GM21529 (cell line): ENCODE data around the gene IGF1.
"Not testable (repeated sequence)": the region's sequence is repeated elsewhere in the genome, so short reads cannot be mapped to it uniquely, and the experiment has no call there.

Experiments used
- ATAC-seq: cut with Tn5 transposase; IDR thresholded peaks from one replicate; pipeline ENCODE4 v1.9.1; 2021; ENCODE audit not compliant: unreplicated experiment

IGF1 gene

DNA sequence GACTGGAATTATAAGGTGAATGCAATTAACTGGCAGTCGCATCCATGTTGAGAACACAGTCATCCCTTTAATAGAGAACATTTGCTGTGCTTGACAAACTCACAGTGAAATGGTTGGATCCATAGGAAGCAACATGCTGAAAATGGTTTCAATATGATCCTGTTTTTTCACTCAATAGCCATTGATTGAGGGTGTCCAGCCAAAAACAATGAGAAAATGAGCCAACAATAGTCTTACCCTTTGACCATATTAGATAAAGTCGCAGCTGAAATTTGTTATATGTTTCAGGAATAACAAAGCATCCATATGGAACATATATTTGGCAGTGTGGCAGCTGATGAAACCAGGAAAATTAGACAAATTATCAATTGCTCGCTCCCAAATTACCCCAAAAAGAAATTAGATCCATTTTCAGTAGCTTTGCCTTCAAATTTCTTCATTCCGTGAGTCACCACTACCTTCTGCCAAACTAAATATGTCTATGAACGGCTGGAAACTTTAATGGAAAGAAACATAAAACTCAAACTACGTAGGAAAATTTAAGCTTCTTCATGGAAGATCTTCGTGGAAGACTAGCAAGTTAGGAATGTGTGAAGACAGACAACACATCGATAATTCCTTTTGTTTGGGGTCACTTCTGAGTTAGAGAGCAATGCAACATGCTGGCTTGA is 17.4 kb downstream of the IGF1 start:
- ATAC-seq, result no peak

GRCh38 chr12:102462386-102462785 is 18.0 kb downstream of the IGF1 start:
- ATAC-seq, result no peak

DNA sequence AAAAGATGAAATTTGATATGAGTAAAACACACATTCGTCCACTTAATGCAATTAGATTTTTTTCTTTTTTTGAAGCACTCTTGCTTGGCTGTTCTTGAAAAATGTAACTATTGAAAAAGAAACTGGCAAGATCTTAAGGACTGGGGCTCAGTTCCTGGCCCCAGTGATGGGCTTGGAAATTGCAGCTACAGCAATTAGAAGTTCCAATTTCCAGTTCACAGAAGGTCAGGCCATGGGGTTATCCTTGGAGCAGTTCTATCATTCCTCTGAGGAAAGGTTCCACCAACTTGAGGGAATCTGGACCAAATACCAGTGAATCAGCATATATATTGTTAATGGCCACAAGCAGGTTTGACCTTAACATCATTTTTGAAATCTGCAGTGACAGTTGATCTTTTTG is 18.9 kb downstream of the IGF1 start:
- no peak for ATAC-seq

- ATAC-seq, result no peak
Measured at GRCh38 chr12:102459314-102459713, 21.0 kb downstream of the IGF1 start.

DNA sequence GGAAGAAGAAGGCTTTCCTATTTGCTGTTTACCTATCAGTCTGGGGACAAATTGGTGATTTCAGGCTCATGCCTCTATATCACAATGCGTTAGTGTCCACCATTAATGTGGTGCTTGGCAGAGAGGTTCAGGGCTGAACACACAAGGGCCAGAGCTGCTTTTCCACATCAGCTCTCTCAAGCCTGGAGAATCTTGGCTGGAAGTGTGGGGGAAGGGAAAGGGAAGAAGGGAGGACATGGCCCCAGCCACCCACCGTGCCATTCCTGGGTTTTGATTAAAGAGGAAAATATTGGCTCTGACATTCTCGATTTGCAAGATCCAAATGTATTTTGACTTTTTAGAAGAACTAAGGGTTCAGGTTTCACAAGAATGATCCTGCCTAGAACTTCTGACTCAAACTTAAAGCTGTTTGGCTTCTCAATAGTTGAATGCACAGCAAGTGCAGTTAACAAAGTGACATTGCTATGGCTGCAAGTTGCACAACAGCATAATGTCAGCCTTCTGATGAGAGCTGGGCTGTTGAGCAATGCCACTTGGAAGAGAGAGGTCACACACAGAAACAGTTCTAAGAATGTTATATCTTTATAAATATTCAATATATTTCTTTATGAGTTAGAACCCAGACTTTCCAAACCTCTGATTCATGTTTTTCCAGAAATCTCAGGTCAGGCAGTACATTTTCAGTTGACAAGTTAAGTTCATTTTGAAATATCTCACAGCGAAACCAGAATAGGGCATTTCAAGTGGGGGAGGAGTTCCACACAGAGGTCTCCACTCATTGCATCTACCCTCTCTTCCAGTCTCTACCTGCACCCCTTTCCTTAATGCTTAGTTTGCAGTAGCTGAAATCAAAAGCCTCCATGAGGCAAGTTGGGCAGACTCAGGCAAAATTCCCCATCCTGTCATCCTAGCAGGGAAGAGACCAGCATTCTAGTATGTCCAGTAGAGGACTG is 25.3 kb downstream of the IGF1 start:
- no peak for ATAC-seq

DNA sequence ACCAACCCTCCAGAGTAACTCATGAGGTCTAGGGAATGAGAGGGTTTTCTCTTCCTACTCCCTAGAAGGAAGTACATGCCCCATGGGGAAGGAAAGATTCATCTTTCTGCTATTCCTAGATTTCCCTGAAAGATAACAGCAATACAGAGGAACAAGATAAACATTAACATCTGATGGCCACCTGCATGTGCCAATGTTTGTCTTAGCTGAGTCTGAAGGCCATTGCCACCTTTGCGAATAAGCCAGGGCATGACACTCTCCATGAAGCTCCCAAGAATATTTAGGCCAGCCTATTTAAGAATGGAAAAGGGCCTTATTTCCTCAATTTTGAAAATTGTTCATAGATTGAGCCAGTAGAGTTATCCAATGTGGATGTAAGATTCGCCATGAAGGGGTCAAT is 26.0 kb downstream of the IGF1 start:
- no peak for ATAC-seq

DNA sequence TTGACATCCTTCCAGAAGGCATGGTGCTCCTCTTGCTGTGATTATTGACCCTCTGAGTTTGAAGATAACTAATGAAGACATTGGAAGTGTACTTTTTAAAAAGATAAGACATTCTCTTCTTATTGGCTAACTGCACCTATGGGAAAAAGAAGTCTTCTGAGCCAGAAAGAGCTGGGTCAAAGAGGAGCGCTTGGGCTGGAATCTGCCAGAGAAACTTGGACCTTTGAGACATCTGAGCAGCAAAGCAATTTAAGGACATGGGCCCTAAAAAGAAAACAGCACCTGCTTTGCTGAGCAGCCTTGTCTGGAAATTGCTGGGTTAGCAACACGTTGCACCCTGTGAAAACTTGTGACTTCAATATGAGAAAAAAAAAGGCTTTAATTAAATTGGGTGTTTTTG is 27.8 kb downstream of the IGF1 start:
- ATAC-seq, result no peak

GRCh38 chr12:102449018-102449417 is 31.3 kb downstream of the IGF1 start:
- ATAC-seq, result not testable (repeated sequence)

DNA sequence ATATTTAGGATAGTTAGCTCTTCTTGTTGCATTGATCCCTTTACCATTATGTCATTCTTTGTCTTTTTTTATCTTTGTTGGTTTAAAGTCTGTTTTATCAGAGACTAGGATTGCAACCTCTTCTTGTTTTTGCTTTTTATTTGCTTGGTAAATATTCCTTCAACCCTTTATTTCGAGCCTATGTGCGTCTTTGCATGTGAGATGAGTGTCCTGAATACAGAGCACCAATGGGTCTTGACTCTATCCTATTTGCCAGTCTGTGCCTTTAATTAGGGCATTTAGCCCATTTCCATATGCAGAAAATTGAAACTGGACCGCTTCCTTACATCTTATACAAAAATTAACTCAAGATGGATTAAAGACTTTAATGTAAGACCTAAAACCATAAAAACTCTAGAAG is 32.9 kb downstream of the IGF1 start:
- not testable (repeated sequence) for ATAC-seq

DNA sequence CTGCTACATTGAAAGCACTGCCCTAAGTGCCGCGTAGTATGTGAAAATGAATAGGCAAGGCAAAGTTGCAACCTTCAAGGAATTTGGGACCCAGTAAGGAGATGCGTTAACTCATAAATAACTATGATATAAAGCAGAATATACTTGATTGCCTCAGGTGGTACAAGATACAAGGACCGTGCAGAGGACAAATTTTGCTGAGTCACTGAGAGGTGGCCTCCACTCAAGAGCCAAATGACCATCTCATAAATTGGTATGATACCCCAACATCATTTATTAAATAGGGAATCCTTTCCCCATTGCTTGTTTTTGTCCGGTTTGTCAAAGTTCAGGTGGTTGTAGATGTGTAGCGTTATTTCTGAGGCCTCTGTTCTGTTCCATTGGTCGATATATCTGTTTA is 35.7 kb downstream of the IGF1 start:
- ATAC-seq, result no peak

DNA sequence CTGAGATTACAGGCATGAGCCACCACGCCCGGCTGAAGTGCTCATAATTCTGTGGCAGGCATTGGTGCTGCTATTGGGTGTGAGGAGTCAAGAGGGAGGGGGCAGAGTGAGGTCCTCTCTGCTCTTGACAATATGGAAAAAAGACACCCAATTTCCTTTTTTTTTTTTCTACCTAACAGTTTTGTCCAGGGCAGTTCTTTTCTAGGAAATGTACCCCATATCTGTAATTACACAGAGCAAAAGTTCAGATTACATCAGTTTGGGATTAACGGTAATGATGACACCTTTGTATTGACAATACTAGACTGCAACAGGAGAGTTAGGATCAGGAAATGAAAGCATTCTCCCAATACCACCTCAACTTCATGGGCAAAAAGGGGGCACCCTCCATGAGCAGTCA is 36.3 kb downstream of the IGF1 start:
- ATAC-seq, result no peak

DNA sequence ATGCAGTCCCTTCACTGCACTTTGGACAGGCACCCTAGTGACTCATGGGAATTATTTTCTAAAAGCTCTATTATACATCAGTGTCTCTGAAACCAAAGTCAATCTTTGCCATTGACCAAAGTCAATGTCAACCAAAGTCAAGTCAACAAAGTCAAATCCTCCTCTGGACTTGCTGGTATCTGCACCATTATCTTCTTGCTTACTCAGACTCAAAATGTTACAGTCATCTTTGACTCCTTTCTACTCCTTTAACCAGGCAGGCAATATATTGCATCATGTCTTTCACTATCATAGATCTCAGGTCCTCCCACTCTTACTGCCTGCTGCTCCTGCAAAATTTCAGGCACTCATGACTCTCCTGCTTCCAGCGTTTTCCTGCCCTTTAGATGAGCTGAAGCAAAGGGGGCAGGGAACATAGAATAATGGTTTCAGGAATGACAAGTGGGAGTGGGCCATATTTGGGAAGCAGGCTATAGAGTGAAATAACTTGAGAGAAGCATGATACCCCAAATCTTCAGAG is 39.2 kb downstream of the IGF1 start:
- ATAC-seq, result no peak

DNA sequence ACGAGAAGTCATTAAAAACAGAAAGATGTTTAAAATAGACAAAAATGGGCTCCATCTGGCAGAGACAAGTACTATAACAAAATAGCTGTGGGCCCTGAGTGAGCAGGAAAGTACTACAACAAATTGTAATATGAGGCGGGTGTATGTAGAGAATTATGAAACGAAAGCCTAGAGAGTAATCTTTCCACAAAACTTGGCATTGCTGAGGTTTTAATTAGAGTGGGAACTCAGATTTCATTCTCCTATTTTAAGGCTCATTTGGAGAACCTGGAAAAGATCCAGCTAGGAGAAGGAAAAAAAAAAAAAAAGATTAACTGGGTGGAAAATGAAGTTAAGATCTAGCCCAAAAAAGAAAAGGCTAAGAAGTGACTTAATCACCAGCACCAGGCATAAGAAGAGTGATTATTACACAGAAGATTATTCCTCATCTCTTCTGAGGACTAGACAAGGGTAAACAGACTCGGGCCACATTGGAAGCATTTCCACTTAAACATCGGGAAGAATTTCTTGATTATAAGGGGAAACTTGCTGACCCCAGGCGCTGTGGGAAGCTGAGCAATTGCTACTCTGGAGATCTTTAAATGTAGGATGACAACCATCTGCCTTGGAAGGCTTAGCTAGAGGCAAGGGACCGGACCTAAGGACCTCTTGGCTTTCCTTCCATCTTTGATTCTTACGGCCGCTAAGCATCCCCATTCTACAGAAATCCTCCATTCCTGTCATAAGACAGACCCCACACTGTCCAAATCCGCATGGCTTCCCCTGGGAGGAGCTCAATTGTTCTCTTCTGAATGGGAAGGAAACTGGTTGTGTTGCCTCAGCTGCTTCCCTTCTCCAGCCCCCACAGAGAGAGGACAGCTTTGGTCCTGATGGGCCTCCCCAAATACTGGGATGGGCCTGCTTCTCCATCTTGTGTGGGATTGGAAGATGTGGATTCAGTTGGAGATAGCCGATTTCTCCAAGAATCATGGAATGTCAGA is 40.6 kb downstream of the IGF1 start:
- no peak for ATAC-seq

DNA sequence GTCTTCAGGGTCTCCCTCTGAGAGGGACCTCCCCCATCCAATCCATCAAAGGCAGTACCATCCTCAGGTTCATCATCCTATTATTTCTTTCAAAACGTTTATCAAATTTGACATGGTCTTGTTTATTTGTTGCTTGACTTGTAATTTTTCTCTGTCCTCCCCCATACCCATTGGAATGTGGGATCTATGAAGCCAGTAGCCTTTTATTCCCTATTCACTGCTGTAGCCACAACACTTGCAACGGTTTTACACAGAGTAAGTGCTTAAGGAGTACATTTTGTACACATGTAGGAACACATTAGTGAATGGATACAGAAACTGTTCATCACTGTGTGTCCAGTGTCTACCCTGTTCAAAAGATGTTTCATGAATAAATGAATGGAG is 41.5 kb downstream of the IGF1 start:
- no peak for ATAC-seq

GRCh38 chr12:102438047-102438826 is 42.1 kb downstream of the IGF1 start:
- ATAC-seq, result no peak

DNA sequence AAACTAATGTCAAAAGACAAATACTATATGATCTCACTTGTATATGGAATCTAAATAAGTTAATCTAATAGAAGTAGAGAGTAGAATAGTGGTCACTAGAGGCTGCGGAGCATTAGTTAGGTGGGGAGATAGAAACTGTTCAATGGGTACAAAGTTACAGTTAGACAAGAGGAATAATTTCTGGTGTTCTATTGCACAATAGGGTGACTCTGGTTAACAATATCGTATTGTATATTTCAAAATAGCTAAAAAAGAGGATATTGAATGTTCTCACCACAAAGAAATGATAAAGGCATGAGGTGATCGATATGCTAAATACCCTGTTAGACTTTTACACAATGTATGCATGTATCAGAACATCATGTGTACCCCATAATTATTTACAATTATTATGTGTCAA is 42.9 kb downstream of the IGF1 start:
- no peak for ATAC-seq

DNA sequence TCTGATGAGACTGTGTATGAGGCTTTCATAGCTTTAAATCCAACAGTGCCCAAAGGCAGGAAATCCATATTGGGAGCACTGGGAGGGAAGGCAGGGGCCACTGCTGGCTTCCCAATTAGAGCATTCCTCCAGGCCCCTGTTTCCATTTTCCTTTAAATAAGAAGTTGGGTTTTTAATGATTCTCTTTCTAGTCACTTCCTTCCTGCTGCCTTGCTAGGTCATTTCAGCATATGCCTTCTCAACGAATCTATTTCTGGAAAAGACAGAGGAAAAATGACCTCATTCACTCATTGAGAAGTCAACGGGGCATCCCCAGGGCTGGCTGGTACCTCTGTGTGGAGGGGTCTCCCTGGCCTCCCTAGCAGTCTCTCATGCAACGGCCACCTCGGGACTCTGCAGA is 43.5 kb downstream of the IGF1 start:
- no peak for ATAC-seq

DNA sequence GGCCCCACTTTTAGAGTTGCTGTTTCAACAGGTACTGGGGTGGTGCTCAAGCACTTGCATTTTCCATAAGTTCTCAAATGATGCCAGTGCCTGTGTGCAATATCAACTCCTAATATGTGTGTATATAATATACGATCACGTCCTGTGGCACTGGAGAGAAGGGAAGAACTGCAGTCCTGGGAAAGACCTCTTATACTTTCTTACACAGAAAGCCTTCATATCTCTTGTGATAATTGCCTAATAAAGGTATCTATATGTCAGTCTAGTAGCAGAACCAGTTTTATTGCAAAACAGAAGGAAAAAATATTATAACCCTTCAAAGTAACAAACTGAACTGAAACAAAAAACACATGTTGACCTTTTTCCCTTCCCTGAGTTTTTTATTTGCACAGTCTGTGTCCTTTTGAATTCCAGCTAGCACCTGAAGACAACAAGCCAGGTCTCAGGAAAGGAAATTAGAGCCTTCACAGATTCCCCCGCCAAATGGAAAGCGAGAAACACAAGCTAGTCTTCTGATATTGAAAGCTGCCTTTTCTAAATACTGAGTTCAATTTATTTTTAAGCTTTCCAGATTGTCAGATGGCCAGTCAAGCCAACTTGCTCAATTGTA is 44.4 kb downstream of the IGF1 start:
- no peak for ATAC-seq

DNA sequence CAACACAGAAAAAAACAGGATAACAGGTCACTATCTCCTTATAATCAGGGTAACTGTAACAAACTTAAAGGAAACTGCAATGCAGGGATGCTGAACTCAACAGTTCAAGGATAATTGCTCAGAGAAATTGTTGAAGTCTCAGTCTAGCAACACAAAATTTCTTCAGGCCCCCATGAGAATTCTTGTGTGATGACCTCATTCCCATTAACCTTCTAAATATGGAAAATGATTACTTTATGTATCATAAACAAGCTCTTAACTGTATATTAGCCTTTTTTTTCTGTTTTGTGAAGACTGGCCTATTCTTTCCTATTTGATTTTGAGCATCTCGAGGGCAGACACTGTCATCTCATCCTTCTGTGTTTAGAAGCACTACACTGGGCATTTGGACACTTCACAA is 47.1 kb downstream of the IGF1 start:
- no peak for ATAC-seq

- ATAC-seq, result no peak
Measured at GRCh38 chr12:102430661-102431060, 49.7 kb downstream of the IGF1 start.
